Esophagus squamous epithelium (tissue), 4 donors: ENCODE measurements around the gene ACP5.

ENCODE experiments used
- POLR2A ChIP-seq, 4 donors: fragments of 450-650 bp; IDR thresholded peaks; one replicate each; pipeline ENCODE4 v1.6.1; 2017; ENCODE audit warnings: antibody characterized with exemption in 4 of 4, mild to moderate bottlenecking in 4 of 4, moderate library complexity in 3 of 4
- TF ChIP-seq, protein P1 (sequence below), 6 experiments: fragments of 450-650 bp in 4 of 6; fragments of 200-600 bp in 2 of 6; sonication (generic) in 2 of 6; IDR thresholded peaks; one replicate each; pipeline ENCODE4 v1.5.1; 2016 to 2019; ENCODE audit warnings: antibody characterized with exemption in 6 of 6, mild to moderate bottlenecking in 4 of 6, moderate library complexity in 4 of 6

DNA sequence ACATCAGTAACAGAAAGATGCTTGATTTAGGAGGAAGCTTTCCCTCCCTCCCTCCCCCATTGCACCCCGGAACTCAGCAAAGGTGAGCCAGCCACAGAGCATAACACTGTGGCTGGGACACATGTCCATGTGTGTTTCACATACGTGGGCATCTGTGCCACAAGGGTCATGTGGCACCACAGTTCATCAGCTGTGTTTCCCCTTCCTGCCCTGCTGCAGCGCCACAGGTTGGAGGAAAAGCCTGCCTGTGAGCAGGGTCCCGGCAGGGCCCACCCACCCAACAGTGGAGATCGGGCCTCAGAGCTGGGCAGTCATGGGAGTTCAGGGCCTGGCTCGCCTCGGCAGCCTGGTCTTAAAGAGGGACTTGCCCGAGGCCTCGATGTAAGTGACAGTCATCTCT is 2.8 kb downstream of the ACP5 start:
- TF ChIP-seq, protein P1, sequence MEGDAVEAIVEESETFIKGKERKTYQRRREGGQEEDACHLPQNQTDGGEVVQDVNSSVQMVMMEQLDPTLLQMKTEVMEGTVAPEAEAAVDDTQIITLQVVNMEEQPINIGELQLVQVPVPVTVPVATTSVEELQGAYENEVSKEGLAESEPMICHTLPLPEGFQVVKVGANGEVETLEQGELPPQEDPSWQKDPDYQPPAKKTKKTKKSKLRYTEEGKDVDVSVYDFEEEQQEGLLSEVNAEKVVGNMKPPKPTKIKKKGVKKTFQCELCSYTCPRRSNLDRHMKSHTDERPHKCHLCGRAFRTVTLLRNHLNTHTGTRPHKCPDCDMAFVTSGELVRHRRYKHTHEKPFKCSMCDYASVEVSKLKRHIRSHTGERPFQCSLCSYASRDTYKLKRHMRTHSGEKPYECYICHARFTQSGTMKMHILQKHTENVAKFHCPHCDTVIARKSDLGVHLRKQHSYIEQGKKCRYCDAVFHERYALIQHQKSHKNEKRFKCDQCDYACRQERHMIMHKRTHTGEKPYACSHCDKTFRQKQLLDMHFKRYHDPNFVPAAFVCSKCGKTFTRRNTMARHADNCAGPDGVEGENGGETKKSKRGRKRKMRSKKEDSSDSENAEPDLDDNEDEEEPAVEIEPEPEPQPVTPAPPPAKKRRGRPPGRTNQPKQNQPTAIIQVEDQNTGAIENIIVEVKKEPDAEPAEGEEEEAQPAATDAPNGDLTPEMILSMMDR (IDR thresholded peaks at IDR 0.05) = no peak
- no peak for TF ChIP-seq POLR2A (IDR thresholded peaks at IDR 0.05)
